ENCODE results near the gene SRBD1. TPM values are rescaled to one million over a fixed set of nuclear protein-coding genes. Genes with fewer than 3 reads are reported as not detected.

Gene SRBD1
- polyA plus RNA-seq, 1 experiment: 8.7 TPM

DNA sequence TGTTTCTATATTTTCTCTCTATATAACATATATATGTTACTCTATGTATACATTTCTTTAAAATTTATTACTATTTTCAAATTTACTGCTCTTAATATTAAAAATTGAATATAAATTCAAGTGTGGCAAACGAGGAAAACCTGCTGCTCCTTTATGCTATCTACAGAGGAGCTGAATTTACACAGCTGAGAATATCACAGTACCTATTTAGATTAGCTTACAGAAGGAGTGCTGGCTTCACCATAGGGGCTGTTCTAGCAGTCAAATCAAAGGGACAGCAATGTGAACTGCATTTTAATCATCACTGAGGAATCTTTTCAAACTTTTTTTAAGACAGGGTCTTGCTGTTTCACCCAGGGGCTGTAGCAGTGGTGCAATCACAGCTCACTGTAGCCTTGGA, 213.8 kb downstream of the SRBD1 start:
- Histone ChIP-seq H3K27ac (ENCODE audit: low read depth, low read length) (no peak overlapping the region), H3K27me3 (ENCODE audit: control insufficient read depth, insufficient read depth, low read length) (no peaks in the 10 kb centered on the region), H3K9me3 (ENCODE audit: control insufficient read depth, insufficient read depth, low read length) (no peaks in the 10 kb centered on the region), H3K4me3 (ENCODE audit: low read depth, low read length) (no peak overlapping the region)
- CTCF ChIA-PET: no interaction called here
- TF ChIP-seq, protein P1, sequence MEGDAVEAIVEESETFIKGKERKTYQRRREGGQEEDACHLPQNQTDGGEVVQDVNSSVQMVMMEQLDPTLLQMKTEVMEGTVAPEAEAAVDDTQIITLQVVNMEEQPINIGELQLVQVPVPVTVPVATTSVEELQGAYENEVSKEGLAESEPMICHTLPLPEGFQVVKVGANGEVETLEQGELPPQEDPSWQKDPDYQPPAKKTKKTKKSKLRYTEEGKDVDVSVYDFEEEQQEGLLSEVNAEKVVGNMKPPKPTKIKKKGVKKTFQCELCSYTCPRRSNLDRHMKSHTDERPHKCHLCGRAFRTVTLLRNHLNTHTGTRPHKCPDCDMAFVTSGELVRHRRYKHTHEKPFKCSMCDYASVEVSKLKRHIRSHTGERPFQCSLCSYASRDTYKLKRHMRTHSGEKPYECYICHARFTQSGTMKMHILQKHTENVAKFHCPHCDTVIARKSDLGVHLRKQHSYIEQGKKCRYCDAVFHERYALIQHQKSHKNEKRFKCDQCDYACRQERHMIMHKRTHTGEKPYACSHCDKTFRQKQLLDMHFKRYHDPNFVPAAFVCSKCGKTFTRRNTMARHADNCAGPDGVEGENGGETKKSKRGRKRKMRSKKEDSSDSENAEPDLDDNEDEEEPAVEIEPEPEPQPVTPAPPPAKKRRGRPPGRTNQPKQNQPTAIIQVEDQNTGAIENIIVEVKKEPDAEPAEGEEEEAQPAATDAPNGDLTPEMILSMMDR (IDR thresholded peaks at IDR 0.05; ENCODE audit: low read depth, low read length): no peak
- DNase-seq (ENCODE audit: low read depth, low spot score): no peak
- POLR2A ChIA-PET: no interaction called here

DNA sequence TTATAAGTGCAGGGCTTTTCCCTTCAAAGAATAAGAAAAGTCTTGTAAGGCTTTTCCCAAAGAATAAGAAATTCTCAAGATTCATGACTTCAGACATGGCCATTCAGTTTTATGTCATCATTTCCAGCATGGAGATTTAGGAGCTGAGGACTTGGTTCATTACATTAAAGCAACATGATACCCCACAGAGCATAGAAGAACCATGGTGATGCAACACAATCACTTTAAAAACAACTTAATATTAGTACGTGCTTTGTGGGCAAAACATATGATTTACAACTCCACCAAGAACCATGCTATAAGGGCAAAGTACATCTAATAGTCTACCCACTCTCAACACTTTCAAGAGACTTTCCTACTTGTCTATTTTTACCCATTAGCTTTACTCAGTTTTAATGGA, 214.4 kb downstream of the SRBD1 start:
- no peak overlapping the region for H3K27ac ChIP-seq (ENCODE audit: low read depth, low read length)
- ChIA-PET CTCF (no interaction called here), POLR2A (no interaction called here)
- H3K27me3 ChIP-seq (ENCODE audit: control insufficient read depth, insufficient read depth, low read length): no peaks in the 10 kb centered on the region
- no peak overlapping the region for H3K4me3 ChIP-seq (ENCODE audit: low read depth, low read length)
- DNase-seq (ENCODE audit: low read depth, low spot score): no peak
- TF ChIP-seq, protein P1 (IDR thresholded peaks at IDR 0.05; ENCODE audit: low read depth, low read length): no peak
- H3K9me3 ChIP-seq (ENCODE audit: control insufficient read depth, insufficient read depth, low read length): no peaks in the 10 kb centered on the region

DNA sequence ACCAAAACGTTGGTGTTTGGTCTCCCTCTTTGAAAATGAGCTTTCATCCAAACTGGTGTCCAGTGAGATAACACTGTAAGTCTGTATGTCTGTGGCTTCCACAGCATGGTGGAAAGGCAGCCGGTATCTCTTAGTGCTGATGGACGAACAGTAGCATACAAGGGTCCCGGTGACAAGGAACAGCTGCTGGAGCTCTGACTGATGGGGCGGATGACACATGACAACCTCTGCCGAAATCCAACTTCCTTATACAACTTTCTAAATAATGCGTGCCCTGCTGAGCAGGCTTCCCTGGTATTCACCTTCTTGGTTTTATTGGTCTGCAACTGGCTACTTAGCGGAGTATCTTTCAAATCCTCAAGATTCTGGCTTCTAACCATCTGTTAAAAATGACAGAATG, 216.2 kb downstream of the SRBD1 start:
- no peaks in the 10 kb centered on the region for H3K27me3 ChIP-seq (ENCODE audit: control insufficient read depth, insufficient read depth, low read length)
- no peak overlapping the region for H3K27ac ChIP-seq (ENCODE audit: low read depth, low read length)
- no peak for DNase-seq (ENCODE audit: low read depth, low spot score)
- TF ChIP-seq, protein P1 (IDR thresholded peaks at IDR 0.05; ENCODE audit: low read depth, low read length): no peak
- ChIA-PET POLR2A (no interaction called here), CTCF (no interaction called here)
- H3K4me3 ChIP-seq (ENCODE audit: low read depth, low read length): no peak overlapping the region
- H3K9me3 ChIP-seq (ENCODE audit: control insufficient read depth, insufficient read depth, low read length): no peaks in the 10 kb centered on the region

DNA sequence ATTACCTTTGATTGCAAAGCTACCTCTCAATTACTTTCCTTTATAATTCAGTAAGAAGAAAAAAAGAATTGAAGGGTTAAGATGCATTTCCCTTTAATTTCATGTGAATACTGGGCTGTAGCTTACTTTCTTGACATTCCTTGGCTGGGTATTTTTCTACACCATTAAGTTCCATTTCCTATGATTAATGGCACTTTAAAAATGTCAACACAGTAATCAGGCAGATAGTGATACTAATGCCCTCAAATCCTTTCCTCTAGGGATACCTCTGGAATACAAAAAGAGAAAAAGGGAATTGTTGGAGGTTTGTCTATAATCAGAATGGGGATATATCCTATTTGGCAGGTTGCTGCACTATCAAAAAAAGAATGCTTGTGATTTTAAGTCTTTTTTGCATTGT, 216.9 kb downstream of the SRBD1 start:
- CTCF ChIA-PET: interaction anchor here (1.1 kb wide), 1 partner anchor 8 kb away, joined by 3 read pairs; no protein-coding TSS in a partner anchor
- TF ChIP-seq, protein P1 (IDR thresholded peaks at IDR 0.05; ENCODE audit: low read depth, low read length): no peak
- no peak for DNase-seq (ENCODE audit: low read depth, low spot score)

DNA sequence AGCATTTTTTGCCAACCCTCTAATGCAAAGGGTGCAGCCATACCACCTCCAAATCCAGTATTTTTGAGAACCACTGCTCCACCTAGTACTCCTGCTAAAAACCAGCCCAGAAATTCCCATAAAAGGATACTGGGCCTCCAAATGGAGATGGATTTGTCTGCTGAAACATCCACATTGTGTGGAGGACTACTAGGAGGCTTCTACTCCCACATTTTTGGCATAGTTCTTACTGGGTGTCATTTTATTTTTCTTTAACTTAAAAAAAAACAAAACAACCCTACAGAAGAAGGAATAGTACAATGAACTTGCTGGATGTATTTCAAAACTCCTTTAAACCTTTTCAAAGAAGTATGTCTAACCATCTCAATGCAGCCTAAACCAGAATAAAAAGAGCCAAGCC, 219.2 kb downstream of the SRBD1 start:
- POLR2A ChIA-PET: no interaction called here
- H3K9me3 ChIP-seq (ENCODE audit: control insufficient read depth, insufficient read depth, low read length): no peaks in the 10 kb centered on the region
- TF ChIP-seq, protein P1 (IDR thresholded peaks at IDR 0.05; ENCODE audit: low read depth, low read length): no peak
- DNase-seq (ENCODE audit: low read depth, low spot score): no peak
- H3K27me3 ChIP-seq (ENCODE audit: control insufficient read depth, insufficient read depth, low read length): no peaks in the 10 kb centered on the region
- H3K27ac ChIP-seq (ENCODE audit: low read depth, low read length): no peak overlapping the region
- CTCF ChIA-PET: no interaction called here
- H3K4me3 ChIP-seq (ENCODE audit: low read depth, low read length): no peak overlapping the region

More for the DNA sequence above, 216.9 kb downstream of the SRBD1 start:
- Histone ChIP-seq H3K27me3 (ENCODE audit: control insufficient read depth, insufficient read depth, low read length) (no peaks in the 10 kb centered on the region), H3K27ac (ENCODE audit: low read depth, low read length) (no peak overlapping the region), H3K9me3 (ENCODE audit: control insufficient read depth, insufficient read depth, low read length) (no peaks in the 10 kb centered on the region), H3K4me3 (ENCODE audit: low read depth, low read length) (no peak overlapping the region)
- POLR2A ChIA-PET: no interaction called here
